ENCODE data around the gene SLC49A3. TPM values are rescaled to one million over a fixed set of nuclear protein-coding genes. Genes with fewer than 3 reads are reported as not detected.
"Not testable (repeated sequence)": the region's sequence is repeated elsewhere in the genome, so short reads cannot be mapped to it uniquely, and the experiment has no call there.

The SLC49A3 gene
- total and polyA plus RNA-seq, 2 of the 8 experiments (the other 6 are each of a cell fraction or from before 2014, with no cell fraction given): 5.0 to 8.8 TPM

DNA sequence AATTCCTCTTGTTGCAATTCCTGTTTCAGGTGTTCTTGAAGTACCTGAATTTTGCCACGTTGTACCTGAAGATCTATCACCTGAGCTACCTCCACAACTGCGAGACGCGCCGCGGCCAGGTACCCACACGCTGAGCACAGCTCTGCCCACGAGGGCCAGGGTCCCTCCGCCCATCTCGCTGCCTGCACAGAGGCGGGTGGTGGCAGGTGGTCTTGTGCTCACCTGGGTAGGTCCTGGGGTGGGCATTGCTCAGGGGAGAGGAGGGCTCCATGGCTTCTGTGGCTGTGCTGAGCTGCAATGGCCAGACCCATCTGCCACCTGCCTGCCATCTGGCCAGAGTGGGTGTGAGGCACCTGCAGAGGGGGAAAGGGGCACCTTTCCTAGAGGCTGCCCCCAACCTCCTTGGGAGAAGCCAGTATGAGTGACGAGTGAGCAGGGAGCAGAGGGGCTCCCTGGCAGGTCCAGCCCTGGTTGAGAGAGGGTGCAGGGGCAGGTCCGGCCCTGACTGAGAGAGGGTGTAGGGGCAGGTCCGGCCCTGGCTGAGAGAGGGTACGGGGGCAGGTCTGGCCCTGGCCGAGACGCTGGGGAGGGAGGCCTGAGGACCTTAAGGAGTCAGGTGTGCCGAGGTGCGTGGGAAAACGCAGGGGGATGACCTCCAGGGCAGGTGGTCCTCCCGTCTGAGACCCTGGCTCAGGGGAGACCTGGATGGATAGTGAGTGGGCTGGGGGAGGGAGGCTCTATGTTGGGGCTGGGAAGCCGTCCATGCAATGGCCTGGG is 52.9 kb downstream of the SLC49A3 start (continued):
- TF ChIP-seq HDAC2 (IDR thresholded peaks at IDR 0.05; ENCODE audit: borderline replicate concordance in 1 of 2, low read depth in 2 of 2, low read length in 2 of 2) (no peak), SIRT6 (IDR thresholded peaks at IDR 0.05; ENCODE audit: low read length) (no peak), GABPA (IDR thresholded peaks at IDR 0.05; ENCODE audit: borderline replicate concordance, insufficient read depth, low read length) (no peak), SAP30 (IDR thresholded peaks at IDR 0.05; ENCODE audit: insufficient read depth, insufficient replicate concordance, low read length) (no peak)

DNA sequence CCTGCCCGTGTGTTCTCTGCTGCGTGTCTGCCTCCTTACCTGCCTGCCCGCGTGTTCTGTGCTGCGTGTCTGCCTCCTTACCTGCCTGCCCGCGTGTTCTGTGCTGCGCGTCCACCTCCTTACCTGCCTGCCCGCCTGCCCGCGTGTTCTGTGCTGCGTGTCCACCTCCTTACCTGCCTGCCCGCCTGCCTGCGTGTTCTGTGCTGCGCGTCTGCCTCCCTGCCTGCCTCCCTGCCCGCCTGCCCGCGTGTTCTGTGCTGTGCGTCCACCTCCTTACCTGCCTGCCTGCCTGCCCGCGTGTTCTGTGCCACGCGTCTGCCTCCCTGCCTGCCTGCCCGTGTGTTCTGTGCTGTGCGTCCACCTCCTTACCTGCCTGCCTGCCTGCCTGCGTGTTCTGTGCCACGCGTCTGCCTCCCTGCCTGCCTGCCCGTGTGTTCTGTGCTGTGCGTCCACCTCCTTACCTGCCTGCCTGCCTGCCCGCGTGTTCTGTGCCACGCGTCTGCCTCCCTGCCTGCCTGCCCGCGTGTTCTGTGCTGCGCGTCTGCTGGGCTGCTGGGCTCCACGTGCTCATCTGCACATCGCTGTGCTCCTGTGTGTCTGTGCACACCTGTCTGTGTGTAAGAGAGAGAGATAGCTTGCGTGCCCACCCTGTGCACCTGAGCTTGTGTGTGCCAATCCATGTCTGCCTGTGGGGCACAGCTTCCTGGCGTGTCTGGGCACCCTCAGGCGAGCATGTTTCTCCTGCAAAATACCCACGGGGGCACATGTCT is 53.7 kb downstream of the SLC49A3 start:
- H2AFZ ChIP-seq (ENCODE audit: low read length); H2BK15ac ChIP-seq (ENCODE audit: low read length); H3K36me3 ChIP-seq (ENCODE audit: control insufficient read depth in 2 of 4, insufficient read depth in 4 of 4, low read length in 3 of 4); H2BK20ac ChIP-seq (ENCODE audit: low read length); H3K27ac ChIP-seq (ENCODE audit: low read depth, low read length); H3K79me2 ChIP-seq (ENCODE audit: control insufficient read depth in 1 of 2, insufficient read depth in 2 of 2, low read length in 2 of 2); H3K23ac ChIP-seq (ENCODE audit: insufficient read length); H2BK5ac ChIP-seq (ENCODE audit: low read depth, low read length); H2BK12ac ChIP-seq (ENCODE audit: low read depth, low read length); FAIRE-seq; H3K9ac ChIP-seq (replicated peaks in 1 of 4; ENCODE audit: extremely low read depth in 1 of 4, low read depth in 3 of 4, low read length in 3 of 4); H3K4me2 ChIP-seq (ENCODE audit: insufficient read depth in 1 of 2, low read depth in 2 of 2, low read length in 2 of 2); H3K4me1 ChIP-seq (replicated peaks in 1 of 4; ENCODE audit: control insufficient read depth in 3 of 4, insufficient read depth in 4 of 4, low read length in 3 of 4); H4K20me1 ChIP-seq (replicated peaks in 1 of 2; ENCODE audit: control insufficient read depth in 1 of 2, insufficient read depth in 2 of 2, low read length in 2 of 2); H3K23me2 ChIP-seq (ENCODE audit: low read depth, low read length); H3K18ac ChIP-seq (ENCODE audit: extremely low read depth, low read length); H2AK5ac ChIP-seq (ENCODE audit: low read depth, low read length); H3K79me1 ChIP-seq (ENCODE audit: low read depth, low read length); H3K4me3 ChIP-seq (ENCODE audit: extremely low read depth in 1 of 4, insufficient read depth in 2 of 4, low read depth in 3 of 4, low read length in 4 of 4); DNase-seq (ENCODE audit: low read depth in 1 of 2, low spot score in 2 of 2); H2BK120ac ChIP-seq (replicated peaks; ENCODE audit: low read depth, low read length); H3K4ac ChIP-seq (replicated peaks; ENCODE audit: insufficient read length, low read depth, low read length); H3K27me3 ChIP-seq (replicated peaks in 1 of 4; ENCODE audit: control insufficient read depth in 3 of 4, extremely low read depth in 1 of 4, insufficient read depth in 3 of 4, low read length in 3 of 4); H3K56ac ChIP-seq (replicated peaks; ENCODE audit: insufficient read length, low read depth, low read length); POLR2A ChIA-PET (ENCODE audit: partially characterized antibody); H4K8ac ChIP-seq (ENCODE audit: extremely low read depth, insufficient read depth, low read length); H4K5ac ChIP-seq (ENCODE audit: insufficient read length, low read depth, low read length); H3K14ac ChIP-seq (ENCODE audit: insufficient read length): not testable (repeated sequence)
- WGBS, 2 experiments (ENCODE audit: extremely low coverage in 1 of 2, insufficient coverage in 1 of 2, insufficient read length in 1 of 2, insufficient replicate concordance in 2 of 2, low coverage in 1 of 2, low lambda C conversion rate in 2 of 2, missing lambda C conversion rate in 1 of 2): 93% methylated on average over 42 of the region's 46 CpGs; no CpG with 5 or more reads in 1 of the 2 experiments
- CTCF ChIA-PET (ENCODE audit: partially characterized antibody): interaction anchor here (0.8 to 1.1 kb wide), 3 partner anchors 33 to 95 kb away, joined by 3 to 4 read pairs (median 4); no protein-coding TSS in a partner anchor
- Histone ChIP-seq H3K9me3 (ENCODE audit: insufficient read depth in 2 of 2, low read depth in 1 of 2, low read length in 1 of 2) (peaks cover 10 to 11% of the 10 kb centered on the region in 2 experiments; a peak in 3 of 4 replicates), H4K91ac (replicated peaks; ENCODE audit: insufficient read length, low read length) (peak overlapping the region; percentile 27)

All from H1 (cell line).